ENCODE measurements around the gene RAI1. TPM values are rescaled to one million over a fixed set of nuclear protein-coding genes. Genes with fewer than 3 reads are reported as not detected.

Gene RAI1
- total and polyA plus RNA-seq, 2 of the 13 experiments (the other 11 are each of a cell fraction or from before 2014, with no cell fraction given), result 3.4 to 5.2 TPM

GRCh38 chr17:17682293-17682736 lies 1.1 kb downstream of the RAI1 start (continued):
- no peak for TF ChIP-seq ZBTB43 (CRISPR knock-in tag; conservative IDR thresholded peaks at IDR 0.05)
- TF ChIP-seq ZNF777 (CRISPR knock-in tag; IDR thresholded peaks at IDR 0.05), result peak; percentile 63
- TF ChIP-seq CERS6 (CRISPR knock-in tag; IDR thresholded peaks at IDR 0.05), result no peak
- TF ChIP-seq MXI1 (IDR thresholded peaks at IDR 0.05; ENCODE audit: borderline replicate concordance, low read depth, low read length), result no peak
- TF ChIP-seq CBX1 (IDR thresholded peaks at IDR 0.05; ENCODE audit: low read depth), result no peak
- TF ChIP-seq HNRNPH1 (optimal IDR thresholded peaks at IDR 0.05; ENCODE audit: low read depth, low read length), result no peak
- TF ChIP-seq THAP11 (CRISPR knock-in tag; IDR thresholded peaks at IDR 0.05), result peak; percentile 19; the same call in 1 of the 2 replicates
- peak; percentile 59; the same call in 1 of the 2 replicates for TF ChIP-seq ZMAT3 (CRISPR knock-in tag; conservative IDR thresholded peaks at IDR 0.05)
- no peak for TF ChIP-seq ZNF431 (CRISPR knock-in tag; IDR thresholded peaks at IDR 0.05; ENCODE audit: borderline replicate concordance, low read depth)
- TF ChIP-seq ZFP1 (CRISPR knock-in tag; IDR thresholded peaks at IDR 0.05), result no peak
- TF ChIP-seq NR3C1 (CRISPR knock-in tag; IDR thresholded peaks at IDR 0.05), result no peak
- TF ChIP-seq SKI (IDR thresholded peaks at IDR 0.05; ENCODE audit: partially characterized antibody), result peak; percentile 36
- no peak for TF ChIP-seq TAF15 (IDR thresholded peaks at IDR 0.05; ENCODE audit: low read depth, low read length, poor library complexity, severe bottlenecking)
- peak; percentile 72 for TF ChIP-seq ZFX (CRISPR knock-in tag; IDR thresholded peaks at IDR 0.05; ENCODE audit: low read depth)
- TF ChIP-seq YEATS4 (CRISPR knock-in tag; IDR thresholded peaks at IDR 0.05; ENCODE audit: borderline replicate concordance), result peak; percentile 41; the same call in 1 of the 2 replicates
- TF ChIP-seq ZKSCAN5 (CRISPR knock-in tag; IDR thresholded peaks at IDR 0.05), result no peak
- 0 out of 2 replicates have a peak, but pooled peaks have one; percentile 41 for TF ChIP-seq ZFAT (CRISPR knock-in tag; conservative IDR thresholded peaks at IDR 0.05)

Data from HepG2 (cell line).